HG02571 (cell line): Measurements from ENCODE around the gene C13orf46.
"Not testable (repeated sequence)": the region's sequence is repeated elsewhere in the genome, so short reads cannot be mapped to it uniquely, and the experiment has no call there.

ENCODE experiments used
- ATAC-seq: cut with Tn5 transposase; IDR thresholded peaks from one replicate; pipeline ENCODE4 v1.9.1; 2021; ENCODE audit warnings: mild to moderate bottlenecking, moderate library complexity; ENCODE audit not compliant: unreplicated experiment

Gene C13orf46

DNA sequence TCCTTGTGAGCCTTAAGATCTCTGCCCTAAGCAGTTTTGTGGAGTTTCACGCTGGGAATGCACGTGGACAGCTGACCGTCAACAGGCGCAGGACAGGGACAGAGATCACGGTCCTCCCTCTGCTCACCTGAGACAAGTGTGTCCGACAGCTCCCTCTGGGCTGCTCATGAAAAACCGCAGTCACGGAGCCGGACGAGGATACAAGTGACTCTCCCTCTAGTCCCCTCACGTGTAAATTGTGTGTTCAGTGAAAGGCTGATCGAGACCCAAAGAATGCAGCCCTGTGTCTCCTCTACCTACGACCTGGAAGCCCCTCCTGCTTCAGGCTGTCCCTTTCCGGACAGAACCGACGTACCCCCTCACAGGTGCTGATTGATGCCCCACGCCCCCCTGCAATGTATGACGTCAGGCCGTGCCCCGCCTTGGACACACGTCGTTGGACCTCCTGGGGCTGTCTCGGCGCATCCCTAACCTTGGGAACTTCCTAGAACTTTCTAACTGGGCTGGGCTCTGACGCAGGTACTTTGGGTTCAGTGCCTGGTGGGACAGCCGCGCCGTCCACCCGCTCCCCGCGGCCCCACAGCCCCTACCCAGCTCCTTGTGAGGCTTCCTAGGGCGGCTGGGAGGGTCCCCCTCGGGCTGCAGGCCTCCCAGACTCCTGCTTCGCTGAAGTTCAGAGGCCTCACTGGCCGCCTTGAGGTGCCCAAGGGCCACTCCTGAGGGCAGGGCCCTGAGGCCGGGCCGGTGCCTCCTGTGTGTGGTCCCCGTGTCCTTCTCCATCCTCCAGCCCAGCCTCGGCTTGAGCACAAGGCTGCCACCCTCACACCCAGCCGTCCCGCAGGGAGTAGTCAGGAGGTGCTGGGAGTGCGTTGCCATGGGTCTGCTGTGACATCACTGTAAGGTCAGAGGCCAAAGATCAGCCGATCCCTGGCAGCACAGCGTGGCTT lies at the start of gene C13orf46:
Gene C13orf46, minus strand, starts transcription at position 859 of the 947 bp plus-strand sequence. Its CDS starts 79 bp downstream, at position 780.
- ATAC-seq: no peak

DNA sequence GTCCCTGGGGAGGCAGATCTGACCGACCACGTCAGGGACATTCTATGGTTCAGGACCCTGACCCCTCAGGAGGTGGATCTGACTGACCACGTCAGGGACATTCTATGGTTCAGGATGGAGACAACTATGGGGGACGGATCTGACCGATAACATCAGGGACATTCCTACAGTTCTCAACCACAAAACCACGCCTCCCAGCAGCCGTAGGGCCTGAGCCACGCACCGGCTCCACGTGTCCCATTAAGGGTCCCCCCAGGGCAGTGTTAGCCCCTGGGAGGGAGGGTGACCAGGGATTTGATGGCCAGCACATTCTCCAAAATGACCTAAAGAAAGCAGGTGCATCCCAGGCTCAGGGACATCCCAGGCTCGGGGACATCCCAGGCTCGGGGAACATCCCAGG lies 49.0 kb upstream of the C13orf46 start:
- no peak for ATAC-seq

DNA sequence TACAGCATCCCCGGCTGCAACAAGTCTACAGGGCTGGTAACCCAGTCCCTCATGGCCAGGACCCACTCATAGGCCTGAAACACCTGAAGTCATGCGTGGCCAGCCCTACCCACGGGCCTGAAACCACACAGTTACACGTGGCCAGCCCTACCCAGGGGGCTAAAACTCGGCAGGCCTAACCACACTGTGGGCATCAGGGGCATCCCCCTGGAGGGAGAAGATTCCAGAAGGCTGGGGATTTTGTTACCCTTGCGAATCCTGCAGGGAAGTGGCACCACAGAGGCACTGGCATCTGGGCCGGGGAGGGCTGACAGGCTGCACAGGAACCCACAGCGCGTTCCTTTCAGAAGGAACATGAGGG lies 48.4 kb upstream of the C13orf46 start:
- no peak for ATAC-seq

DNA sequence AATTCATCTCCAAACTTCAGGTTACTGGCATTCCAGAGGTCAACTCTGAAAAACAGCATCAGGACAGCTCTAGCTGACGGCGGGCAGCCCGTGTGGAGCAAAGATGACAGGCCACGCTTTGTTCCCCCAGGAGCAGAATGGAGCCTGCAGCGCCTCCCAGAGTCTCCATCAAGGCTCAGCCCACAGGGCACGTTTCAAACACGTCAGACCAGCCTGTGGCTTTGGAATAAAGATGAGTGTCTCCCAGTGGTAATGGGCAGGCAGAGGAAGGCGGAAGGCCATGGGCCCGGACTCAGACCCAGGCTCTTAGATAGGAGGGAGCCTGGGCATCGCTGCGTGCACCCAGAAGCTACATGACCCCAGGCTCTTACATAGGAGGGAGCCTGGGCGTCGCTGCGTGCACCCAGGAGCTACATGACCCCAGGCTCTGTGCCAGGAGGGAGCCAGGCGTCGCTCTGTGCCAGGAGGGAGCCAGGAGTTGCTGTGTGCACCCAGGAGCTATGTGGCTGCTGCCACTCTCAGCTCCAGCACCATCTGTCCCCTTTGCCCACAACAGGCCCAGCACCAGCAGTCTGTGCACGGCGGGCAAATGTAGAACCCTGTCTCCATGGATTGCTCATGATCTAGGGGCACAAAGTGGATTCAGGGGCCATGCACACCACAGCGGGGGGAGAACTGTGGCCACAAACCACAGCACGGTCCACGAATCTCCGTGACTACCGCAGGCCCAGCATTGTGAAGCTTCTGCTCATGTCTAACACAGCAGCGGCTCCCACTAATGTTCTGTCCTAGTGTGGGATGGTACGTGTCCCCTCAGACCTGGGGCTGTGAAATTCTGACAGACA lies 47.8 kb upstream of the C13orf46 start:
- no peak for ATAC-seq

DNA sequence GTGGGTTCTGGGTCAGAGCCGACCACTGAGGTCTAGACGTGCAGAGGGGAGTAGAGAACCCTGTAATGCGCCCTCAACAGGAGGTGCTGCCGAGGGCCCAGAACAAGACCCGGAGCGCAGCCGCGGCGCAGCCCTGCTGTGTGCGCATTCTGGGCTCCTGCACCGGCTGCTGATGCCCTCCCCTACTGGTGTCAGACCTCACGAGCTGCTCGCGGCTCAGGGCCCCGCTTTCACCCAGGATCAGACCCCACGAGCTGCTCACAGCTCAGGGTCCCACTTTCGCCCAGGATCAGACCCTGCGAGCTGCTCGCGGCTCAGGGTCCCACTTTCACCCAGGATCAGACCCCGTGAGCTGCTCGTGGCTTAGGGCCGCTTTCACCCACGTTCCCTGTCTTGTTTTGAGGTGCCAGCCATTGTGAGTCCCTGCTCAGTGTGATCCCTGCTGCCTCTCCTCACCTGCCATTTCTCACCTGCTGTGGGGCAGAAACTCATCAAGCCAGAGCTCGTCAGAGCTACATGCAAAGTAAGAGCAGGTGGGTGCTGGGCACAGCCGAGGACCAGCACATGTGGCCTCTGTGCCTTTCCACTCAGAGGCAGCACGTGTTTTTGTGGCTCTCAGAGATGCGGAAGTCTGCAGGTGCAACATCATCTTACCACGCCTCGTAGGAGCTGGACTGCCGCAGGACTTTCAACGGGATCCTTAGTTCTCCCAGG lies 47.0 kb upstream of the C13orf46 start:
- ATAC-seq: no peak

DNA sequence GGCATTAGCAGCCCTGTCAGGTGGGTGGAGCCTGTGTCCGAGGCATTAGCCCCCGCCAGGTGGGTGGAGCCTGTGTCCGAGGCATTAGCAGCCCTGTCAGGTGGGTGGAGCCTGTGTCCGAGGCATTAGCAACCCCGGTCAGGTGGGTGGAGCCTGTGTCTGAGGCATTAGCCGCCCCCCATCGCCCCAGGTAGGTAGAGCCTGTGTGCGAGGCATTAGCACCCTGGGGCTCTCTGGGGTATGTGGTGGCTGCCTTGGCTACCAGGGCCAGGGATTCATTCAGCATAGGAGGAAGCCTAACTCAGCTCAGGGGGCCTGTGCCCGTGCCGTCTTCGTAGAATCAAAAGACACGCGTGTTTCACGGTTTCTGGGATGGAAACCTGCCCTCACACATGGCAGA lies 46.3 kb upstream of the C13orf46 start:
- ATAC-seq: not testable (repeated sequence)

DNA sequence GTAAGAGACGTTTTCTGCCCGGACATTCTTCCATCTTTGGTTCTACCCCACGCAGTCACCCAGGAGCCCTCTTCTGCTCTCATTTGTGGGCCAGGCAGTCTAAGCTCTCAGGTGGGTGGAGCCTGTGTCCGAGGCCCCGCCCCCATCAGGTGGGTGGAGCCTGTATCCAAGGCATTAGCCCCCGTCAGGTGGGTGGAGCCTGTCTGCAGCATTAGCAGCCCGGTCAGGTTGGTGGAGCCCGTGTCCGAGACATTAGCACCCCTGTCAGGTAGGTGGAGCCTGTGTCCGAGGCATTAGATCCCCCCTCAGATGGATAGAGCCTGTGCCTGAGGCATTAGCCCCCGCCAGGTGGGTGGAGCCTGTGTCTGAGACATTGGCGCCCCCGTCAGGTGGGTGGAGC lies 45.5 kb upstream of the C13orf46 start:
- no peak for ATAC-seq

DNA sequence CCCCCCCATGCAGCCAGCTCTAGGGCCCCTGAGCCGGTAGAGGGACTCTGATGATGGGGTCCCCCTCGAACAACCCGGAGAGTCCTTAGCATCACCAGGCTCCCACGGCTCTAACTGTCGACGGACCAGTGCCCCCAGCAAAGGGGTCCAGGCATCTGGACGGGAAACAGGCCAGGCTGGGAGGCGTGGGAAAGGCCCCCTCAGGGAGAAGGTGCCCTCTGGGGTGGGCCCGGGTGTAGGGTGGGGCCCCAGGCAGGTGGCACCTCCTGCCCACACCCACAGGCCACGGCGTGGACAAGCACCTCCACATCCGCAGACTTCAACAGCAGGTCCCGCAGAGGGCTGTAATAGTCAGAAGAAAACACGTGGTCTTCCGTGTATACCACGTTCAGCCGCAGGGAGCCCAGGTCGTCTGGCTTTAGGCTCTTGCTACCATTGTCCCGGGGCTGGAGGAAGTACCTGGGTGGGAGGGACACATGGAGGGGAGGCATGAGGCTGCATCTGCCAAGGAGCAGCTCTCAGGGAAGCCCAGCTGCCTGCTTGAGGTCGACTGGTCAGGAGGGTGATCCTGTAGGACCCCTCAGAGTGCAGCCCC lies 44.7 kb upstream of the C13orf46 start:
- no peak for ATAC-seq

DNA sequence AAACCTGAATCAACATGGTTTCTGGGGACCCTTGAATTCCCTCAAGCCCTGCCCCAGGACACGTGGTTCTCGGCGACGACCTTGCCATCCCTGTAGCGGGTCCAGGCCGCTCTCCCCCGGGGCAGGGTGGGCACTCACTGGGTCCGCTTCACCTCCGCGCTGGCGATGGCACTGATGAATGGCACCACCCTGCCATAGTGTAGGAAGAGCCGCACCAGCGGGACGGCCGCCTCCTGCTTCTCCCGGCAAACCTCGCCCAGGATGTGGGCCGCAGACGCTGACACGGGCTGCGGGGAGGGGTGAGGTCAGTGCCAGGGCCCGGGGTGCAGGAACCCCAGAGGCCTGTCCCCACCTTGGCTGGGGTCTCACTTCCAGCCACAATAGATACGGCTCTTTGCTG lies 44.1 kb upstream of the C13orf46 start:
- no peak for ATAC-seq

DNA sequence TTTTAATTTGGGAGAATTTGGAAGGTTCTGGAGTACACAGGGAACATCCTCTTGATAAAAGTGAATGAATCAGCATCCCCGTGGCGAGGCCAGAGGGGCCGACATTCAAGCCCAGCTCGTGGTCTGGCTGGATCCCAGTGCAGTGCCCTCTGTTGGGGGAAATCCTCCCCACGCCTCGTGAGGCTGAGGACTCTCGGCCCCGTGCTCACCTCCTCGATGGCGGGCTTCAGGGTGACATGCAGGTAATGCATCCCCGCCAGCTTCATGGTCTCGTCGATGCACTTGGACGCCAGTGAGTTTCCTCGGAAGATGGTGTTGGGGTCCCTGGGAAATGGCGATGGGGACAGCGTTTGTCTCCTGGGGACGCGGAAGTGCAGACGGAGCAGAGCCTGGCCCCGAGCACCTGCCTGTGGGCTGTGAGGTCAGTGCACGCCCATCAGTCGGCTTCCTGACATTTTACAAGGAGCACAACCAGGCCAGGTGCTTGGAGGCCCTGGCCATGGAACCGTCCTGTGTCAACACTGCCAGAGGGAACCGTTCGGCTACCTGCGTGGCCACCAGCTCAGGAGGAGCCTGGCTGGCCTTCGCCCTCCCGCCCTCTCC lies 43.3 kb upstream of the C13orf46 start:
- ATAC-seq: no peak

DNA sequence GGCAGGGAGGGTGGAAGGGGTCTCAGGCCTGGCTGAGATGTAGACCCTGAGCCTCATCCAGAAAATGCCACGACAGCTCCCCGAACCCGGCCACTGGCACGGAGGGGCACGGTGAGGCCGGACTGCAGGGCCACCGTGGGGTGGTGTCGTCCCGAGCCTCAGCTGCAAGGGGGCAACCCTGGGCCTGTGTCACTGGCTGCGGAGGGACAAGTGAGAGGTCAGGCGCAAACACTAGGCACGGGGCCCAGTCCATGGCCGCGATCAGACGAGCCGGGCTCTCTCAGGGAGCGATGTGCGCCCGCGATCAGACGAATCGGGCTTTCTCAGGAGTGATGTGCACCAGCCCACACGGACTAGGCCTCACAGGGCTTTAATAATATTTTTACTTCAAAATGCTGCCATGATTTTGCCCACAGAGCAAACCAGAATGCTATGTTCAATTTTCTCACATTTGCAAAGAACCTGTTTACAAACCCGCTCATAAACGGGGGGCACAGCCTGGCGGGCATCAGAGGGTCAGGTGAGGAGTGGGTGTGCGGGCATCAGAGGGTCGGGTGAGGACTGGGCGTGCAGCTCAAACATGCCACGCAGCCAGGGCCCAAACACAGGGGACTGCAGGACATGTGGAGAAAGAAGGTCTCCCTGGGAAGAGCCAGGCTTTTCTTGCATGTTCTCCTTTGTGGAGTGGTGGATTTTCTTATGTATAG lies 42.6 kb upstream of the C13orf46 start:
- no peak for ATAC-seq

DNA sequence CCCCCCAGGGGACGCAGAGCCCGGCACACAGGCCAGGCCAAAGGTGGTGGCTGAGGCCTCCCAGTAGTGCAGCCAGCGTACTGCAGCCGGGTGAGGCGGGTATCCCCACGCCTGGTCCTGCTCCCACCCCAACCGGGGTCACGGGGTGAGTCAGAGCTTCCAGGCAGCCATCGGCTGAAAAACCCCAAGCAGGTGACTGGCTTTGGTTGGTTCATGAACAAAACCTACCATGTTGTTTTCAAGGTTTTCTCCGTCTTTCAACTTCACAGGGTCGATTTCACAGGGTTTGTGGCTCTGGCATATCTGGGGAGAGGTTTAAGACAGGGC lies 42.1 kb upstream of the C13orf46 start:
- no peak for ATAC-seq

DNA sequence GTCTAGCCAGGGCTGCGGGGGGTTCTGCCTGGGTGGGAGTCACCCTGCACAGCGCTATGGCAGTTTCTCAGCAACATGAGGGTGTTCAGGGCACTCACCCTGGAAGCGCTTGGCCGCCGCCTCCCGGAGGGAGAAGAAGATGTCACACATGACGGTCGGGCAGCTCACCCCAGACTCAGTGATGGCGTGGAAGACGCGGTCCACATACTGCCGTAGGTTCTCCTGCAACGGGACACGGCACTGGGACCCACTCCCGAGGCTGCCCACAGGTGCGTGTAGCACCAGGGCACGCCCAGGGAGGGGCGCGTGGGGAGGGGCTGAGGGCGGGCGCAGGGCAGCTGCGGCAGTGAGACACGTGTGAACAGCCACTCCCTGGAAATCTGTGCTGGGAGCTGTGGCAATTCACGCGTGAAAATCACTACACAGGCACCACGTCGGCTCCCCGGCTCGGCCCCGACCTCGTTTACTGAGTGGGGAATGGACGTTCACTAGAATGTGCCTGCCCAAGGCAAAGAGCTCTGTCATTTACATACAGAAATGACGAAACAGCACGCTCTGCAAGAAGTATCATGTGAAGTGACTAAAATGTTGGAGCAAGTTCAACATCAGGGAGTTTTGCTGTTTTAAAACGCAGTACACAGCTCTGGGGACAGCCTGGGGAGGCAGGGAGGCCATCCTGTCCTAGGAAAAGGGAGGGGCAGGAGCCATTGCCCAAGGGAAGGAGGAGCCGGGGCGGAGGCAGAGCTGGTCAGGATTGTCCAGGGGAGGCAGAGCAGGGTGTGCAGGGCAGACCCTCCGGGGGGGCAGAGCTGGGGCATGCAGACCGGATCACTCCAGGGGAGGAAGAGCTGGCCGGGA lies 41.5 kb upstream of the C13orf46 start:
- ATAC-seq: no peak

DNA sequence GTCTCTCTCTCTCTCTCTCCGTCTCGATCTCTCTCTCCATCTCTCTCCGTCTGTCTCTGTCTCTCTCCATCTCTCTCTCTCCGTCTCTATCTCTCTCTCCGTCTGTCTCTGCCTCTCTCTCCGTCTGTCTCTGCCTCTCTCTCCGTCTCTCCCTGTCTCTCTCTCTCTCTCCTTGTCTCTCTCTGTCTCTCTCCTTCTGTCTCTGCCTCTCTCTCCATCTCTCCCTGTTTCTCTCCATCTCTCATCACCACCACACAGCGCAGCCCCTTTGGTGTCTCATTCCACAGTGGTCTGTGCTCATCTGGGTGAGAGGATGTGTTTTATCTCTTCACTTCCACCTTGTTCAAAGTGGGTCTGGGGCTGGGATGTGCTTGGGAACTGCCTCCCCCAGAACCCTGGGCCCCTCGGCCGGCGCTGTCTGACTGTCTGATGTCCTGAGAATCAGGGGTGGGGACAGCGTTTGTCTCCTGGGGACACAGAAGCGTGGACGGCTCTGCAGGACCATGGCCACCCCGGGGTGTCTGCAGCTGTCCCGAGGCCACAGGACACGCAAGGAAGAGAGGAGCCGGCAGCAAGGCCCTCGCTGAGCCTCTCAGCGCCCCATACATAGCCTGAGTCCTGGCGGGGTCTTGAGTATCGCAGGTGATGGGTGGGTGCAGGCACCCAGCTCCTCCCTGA lies 40.2 kb upstream of the C13orf46 start:
- ATAC-seq: no peak

DNA sequence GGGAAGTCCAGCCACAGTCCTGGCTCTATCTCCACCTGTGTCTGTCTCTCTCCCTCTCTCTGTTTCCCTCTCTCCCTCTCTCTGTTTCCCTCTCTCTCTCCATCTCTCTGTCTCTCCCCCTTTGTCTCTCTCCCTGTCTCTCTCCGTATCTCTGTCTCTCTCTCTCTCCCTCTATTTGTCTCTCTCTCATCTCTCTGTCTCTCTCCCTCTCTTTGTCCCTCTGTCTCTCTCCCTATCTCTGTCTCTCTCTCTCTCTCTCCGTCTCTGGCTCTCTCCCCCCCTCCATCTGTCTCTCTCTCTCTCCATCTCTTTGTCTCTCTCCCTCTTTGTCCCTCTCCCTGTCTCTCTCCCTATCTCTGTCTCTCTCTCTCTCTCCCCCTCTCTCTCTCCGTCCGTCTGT lies 39.5 kb upstream of the C13orf46 start:
- ATAC-seq: no peak

DNA sequence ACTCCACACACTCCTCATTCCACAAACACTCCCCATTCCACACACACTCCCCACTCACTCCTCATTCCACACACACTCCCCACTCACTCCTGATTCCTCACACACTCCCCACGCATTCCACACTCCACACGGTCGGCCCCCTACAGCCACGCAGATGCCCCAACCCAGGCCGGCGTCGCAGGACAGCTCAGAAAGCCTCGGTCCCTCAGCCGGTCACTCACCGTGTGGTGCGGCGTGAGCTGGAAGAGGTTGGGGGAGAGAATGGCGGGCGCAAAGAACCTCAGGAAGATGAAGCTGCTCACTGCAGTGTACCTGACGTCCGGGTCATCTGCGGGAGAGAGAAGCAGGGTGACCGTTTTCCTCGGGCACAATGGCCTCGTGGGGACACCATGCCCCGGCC lies 39.0 kb upstream of the C13orf46 start:
- no peak for ATAC-seq

DNA sequence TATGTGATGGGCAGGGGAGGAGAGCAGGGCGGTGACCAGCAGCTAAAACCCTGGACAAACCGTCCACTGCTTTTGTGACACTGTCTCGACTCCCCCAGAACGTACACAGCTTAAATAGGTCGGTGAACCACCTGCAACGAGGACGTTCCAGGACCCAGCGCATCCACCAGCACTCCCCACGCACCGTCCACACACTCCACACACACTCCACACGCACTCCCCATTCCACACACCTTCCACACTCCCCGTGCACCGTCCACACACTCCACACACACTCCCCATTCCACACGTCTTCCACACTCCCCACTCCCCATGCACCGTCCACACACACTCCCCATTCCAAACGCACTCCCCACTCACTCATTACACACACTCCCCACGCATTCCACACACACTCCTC lies 38.3 kb upstream of the C13orf46 start:
- no peak for ATAC-seq

DNA sequence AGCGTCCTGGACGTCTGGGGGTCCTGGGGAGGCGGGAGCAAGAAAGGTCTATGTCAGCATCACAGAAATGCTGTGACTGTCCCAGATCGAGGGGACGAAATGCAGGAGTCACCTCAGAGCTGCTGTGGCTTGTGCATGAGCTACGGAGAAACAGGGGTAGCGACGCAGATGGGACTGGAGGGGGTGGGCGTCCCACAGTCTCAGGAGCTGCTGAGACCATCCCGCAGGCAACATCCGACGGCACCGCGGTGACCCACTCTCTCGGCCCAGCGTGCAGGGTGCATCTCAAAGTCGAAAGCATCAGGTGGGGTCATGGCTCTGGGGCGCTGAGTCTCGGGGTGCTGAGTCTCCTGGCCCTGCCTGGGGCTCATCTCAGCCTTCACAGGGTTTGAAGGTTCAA lies 37.4 kb upstream of the C13orf46 start:
- ATAC-seq: no peak
